Stimulated activated CD8-positive, alpha-beta memory T cell treated with anti-CD3 and anti-CD28 coated beads, Interleukin-4, amount 100 ng/mL, for 48 hours (primary cell): ENCODE results near the gene FOXK1.

ENCODE experiments used
- DNase-seq: peaks from one replicate; pipeline ENCODE4 v3.0.0-alpha.2; 2020

Gene FOXK1

DNA sequence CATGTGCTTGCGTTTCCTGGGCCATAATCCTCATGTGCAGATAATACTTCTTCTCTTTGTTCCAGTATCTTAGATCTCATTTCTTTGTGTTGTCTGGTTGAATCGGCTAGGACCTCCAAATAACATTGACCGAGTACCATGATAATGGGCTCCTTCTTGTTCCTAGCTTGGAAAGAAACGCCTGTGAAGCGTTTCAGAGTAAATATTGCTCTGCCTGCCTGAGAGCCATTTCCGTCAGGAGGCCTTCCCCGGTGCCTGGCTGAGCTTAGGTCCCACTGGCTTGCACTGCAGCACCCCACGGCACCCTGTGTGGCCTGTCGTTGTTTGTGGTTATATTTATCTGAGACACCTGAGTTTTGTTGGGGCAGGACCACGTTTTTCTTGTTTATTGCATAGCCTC is 17.7 kb downstream of the FOXK1 start:
- no peak for DNase-seq

DNA sequence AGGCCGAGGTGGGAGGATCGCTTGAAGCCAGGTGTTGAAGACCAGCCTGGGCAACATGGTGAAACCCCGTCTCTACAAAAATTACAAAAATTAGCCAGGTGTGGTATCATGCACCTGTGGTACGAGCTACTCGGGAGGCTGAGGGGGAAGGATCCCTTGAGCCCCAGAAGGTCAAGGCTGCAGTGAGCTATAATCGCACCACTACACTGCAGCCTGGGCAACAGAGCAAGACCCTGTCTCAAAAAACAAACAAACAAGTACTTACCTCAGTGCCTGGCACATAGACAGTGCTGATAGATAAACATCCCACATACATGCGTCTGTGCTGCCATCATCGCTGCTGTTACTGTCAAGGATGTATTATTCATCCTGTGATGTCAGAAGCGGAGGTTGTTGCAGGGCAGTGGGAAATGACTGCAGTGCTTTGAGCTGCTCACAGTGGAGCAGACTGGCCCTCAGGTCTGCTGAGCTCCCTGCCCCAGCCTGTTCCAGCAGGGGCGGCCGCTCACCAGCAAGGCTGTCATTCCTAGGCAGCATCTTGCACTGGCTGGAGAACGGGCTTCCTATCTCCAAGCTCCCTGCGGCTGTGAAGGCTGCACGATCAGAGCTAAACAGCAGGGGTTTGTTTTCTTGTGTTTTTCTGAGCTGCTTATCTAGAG is 18.6 kb downstream of the FOXK1 start:
- no peak for DNase-seq

DNA sequence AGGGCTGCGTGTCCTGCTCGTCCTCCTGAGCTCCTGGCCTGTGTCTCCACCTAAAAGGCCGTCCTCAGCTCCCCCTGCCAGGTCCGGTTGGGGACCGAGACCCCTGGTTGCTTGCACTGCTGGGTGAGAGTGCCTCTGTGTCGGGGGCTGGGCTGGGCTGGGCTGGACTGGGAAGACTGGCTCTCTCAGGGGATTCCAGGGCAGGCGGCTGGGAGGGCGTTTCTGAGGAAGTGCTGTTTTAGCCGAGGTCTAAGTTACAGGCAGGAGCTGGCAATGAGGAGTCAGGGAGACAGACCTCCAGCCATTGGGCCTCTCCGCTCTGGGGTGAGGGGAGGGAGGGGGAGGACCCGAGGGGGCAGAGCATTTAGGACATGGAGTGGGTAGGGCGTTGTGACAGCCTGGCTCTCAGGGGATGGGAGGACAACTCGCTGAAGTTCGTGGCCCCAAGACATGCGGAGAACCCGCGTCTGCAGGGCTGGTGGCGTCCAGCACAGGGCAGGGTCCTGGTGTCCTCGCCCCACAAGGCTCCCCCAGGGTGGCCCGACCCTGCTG is 20.9 kb downstream of the FOXK1 start:
- no peak for DNase-seq

DNA sequence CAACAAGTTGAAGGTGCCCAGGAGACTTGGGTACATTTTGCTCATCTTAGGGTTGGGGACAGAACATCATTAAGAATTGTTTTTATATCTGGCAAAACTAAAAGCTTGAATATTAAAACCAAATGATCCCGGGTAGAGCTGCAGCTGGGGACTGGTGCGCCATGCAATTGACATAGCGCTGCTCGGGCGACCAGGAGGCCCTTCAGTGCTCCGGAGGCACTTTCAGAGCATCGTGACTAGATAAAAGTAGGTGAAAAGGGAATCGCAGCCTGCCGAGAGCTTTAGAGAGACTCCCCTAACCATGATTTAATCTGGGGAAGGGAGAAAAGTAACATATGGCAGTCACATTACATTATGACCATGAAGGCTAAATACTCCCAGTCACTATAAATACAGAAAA is 21.4 kb downstream of the FOXK1 start:
- no peak for DNase-seq

DNA sequence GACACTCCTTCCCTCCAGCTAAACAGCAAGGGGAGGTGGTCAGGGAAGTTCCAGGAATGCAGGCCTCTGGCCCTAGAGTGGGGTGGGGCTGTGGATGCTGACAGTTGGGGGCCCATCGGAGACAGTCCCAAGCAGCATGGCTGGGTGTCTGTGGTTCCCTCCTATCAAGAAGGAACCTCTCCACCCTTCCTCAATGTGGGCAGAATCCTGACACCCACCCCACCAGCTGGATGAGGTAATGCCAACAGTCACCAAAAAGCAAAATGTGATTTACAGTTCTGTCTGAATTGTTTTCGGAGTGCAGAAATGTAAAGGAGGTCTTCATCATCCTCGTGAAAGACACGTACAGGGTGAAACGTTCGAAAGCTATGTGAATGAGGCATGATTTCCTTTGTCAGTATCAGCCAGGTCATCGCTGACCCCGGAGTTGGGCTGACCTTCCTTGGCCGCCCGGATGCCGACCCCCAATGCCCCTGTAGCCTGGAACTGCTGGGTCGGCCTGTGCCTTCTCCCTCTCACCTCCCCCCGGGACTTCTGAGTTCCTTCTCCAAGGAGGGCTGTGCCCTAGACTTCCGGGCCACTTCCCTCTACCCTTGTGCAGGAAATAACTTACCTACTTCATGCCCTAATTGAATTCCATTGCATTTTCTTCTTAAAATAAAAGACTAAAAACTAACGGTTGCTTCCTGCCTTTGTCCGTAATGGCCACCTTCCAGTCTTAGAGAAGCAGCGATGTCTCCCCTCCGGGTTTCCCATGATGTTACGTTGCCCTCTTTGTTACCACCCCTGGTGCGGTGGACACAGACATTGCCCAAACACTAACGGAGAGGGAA is 24.5 kb downstream of the FOXK1 start:
- DNase-seq, result no peak

DNA sequence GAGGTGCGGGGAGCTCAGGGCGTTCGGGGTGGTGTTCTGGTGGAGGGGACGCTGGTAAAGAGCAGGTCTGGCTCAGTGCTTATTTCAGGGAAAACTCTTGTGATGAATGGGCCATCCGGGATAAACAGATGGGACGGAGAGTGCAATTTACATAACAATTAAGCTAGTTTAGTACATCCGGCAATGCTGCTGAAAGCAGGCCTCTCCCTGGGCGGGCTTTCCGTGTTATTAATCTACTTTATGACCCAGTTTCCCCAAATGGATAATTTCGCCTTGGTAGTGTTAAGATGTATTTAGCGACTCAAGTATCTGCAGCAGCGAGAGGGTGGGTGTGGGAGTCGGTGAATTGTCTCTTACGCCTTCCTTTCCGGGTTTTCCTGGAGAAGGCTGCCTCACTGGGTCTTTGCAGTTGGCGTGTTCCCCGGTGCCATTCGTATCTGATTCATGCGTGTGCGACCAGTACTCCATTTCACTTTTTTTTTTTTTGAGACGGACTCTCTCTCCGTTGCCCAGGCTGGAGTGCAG is 25.2 kb downstream of the FOXK1 start:
- no peak for DNase-seq

DNA sequence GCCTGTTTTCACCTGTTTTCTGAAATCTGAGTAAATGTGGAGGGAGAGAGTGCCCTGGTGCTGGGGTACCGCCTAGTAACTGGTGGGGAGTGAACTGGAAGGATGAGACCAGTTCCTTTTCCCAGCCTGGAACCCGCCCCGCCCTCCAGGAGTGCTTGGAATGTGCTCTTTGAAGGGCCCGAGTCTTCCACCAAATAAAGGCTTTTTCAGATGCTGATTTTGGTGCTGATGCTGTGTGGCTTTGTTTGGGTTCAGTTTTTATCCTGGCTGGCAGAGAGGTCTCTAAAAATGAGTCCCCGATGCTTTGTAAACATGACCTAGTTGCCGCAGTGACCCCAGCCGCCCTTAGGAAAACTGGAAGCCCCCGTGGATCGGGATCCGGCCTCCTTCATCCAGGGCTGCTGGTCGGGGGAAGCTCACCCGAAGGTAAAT is 25.9 kb downstream of the FOXK1 start:
- DNase-seq, result no peak

DNA sequence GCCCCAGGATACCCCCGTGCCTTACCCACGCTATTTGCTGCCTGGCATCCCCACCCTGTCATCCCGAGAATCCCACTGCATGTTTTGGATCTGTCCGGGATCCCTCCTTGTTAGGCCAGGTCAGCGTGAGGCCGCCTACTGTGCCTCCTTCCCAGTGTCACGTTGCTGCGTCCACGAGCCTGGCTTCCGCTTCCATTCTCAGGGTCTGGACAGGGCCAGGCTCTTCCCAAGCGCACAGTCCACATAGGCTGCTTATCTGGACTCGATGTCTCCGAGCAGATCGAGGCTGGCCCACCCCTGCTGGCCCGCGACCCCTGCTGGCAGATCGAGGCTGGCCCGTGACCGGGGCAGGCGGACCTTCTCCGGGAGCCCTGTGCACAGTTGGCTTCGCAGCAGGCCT is 27.1 kb downstream of the FOXK1 start:
- no peak for DNase-seq

DNA sequence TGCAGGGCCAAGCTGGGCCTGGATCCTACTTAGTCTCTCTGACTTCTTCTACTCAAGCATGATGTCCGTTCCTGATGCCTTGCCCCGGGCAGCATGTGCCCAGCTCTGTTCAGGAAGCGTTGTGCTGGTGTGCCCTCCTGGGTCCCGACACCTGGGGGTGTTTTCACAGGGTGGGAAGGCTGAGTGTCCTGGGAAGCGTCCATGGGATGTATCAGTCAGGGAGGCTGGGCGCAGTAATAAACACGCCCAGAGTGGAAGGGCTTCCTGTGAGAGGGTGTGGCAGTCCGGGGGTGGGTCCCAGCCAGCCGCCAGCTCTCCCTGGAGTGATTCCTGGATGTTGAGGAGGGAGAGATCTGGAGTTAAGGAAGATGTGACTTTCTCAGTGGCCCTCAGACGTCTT is 29.0 kb downstream of the FOXK1 start:
- DNase-seq, result no peak

DNA sequence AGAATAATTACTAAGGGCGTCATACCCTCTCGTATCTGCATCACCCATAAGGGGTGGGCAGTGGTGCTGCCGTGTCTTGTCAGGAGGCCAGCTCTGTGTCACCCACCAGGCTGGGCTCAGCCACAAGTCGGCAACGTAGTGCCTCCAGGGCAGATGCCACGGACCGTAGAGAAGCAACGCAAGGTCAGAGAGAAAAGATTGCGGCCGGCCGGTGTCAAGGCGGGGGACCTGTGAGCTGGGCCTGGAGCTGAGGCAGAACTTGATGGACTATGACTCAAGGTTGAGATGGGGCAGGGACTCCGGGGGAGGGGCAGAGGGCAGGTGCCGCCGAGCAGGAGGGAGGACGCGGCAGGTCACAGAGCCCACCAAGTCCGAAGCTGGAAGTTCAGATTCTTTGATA is 29.5 kb downstream of the FOXK1 start:
- DNase-seq, result no peak

DNA sequence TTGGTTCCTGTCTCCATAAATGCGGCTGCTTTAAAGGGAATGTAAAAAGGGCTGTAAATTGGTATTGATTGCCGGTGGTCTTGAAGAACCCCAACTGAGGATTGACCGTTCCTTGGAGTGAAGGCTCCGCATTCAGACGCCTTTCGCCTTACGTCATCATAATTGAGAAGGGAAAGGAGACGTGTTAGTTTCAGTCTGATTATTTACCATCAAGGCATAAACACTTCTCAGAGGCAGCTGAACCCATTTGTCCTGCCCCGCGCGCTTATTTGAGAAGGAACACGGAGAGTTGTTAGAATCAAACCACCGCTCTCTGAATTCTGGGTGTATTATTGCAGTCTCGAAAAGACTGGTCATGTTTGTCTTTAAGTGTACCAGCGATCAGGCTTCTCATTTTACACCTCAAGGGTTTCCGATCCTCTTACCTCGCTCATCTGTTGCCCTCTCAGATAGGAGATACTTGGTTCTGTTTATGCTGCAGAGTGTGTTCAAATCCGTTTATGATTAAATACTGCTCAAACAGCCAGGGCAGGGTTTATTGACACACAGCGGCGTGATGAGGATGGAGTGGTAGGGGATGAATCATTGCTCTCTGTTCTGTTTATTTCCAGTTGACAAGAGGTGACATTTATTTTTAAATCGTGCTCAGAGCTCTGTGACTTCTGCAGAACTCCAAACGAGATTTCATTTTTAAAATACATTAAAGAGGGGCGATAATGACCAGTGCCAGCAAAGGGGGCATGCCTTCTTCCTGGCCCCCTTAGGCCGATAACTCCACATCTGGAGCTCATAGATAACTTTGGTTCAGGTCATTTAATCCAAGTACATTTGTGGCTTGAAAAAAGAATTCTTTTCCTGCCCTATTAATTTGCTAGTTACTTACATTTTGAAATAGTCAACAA is 30.4 kb downstream of the FOXK1 start:
- no peak for DNase-seq

DNA sequence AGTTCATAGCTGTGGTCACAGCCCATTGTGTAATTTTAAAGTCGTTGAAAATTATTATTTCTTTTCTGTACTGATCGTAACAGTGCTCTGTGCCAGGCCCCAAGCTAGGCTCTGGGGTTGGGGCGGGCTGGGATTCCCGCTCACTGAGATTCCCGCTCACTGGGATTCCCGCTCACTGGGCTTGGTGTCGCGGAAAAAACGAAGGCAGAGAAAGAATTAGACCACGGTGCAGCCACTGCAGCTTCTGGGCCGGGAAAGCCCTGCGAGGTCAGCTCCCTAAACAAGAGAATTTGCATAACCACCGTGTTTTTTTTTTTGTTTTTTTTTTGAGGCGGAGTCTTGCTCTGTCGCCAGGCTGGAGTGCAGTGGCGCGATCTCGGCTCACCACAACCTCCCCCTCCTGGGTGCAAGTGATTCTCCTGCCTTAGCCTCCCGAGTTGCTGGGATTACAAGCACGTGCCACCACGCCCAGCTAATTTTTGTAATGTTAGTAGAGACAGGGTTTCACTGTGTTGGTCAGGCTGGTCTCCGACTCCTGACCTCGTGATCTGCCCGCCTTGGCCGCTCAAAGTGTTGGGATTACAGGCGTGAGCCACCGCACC is 31.2 kb downstream of the FOXK1 start:
- DNase-seq, result no peak

DNA sequence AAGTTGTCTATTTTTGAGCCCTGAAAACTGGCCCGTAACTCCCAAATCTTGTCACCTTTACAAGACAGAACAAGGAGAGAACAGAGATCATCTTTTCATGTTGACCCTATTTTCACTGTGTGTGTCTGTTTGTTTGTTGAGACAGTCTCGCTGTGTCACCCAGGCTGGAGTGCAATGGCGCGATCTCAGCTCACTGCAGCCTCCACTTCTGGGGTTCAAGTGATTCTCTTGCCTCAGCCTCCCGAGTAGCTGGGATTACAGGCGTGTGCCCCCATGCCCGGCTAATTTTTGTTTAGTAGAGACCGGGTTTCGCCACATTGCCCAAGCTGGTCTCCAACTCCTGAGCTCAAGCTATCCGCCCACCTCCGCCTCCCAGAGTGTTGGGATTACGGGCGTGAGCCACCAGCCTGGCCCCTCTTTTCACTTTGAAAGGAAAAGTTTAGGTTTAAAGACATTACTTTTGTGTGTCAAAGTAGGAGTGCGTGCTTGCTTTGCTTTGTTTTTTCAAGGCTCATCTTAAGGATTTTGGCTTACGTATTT is 32.1 kb downstream of the FOXK1 start:
- DNase-seq, result no peak

DNA sequence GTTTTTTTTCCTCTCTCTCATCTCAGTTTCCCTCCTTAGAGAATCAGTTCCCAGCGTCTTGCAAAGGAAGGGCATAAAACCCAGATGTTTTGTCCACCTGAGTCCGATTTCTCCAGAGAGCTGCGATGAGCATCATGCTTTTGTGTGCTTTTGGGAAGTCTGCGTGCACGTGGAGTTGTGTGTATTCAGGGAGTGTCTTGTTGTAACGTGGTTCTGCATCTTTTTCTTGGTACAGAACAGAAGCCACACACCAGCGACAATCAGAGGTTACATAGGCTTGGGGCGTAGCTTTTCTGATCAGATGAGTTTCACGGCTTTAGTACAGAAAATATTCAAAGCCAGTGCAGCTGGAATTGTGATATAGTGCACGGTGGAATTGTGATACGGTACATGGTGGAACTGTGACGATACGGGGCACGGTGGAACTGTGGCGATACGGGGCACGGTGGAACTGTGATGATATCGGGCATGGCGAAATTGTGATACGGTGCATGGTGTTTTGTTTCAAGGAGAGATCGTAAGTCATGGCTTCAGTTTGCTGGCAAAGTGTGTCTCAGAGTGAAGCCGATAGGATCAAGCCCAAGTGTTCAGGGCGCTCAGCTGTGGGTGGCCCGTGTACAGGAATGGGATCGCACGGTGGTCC is 32.8 kb downstream of the FOXK1 start:
- DNase-seq, result no peak

DNA sequence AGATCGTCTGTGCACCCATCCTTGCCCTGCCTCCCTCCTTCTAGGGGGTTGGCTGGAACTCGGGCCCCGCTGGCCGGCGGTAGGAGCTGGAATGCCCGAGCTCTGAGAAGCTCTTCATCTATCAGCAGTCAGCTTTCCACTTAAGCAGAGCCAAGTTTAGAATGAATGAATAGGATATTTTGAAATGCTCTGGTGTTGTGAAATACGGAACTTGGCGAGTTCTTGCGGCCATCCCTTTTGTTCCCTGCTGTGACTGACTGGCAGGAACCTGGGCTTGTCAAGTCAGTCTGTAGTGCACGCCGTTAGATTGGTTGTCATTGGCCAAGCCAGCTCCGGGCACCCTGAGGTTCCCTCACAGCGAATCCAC is 33.3 kb downstream of the FOXK1 start:
- no peak for DNase-seq

DNA sequence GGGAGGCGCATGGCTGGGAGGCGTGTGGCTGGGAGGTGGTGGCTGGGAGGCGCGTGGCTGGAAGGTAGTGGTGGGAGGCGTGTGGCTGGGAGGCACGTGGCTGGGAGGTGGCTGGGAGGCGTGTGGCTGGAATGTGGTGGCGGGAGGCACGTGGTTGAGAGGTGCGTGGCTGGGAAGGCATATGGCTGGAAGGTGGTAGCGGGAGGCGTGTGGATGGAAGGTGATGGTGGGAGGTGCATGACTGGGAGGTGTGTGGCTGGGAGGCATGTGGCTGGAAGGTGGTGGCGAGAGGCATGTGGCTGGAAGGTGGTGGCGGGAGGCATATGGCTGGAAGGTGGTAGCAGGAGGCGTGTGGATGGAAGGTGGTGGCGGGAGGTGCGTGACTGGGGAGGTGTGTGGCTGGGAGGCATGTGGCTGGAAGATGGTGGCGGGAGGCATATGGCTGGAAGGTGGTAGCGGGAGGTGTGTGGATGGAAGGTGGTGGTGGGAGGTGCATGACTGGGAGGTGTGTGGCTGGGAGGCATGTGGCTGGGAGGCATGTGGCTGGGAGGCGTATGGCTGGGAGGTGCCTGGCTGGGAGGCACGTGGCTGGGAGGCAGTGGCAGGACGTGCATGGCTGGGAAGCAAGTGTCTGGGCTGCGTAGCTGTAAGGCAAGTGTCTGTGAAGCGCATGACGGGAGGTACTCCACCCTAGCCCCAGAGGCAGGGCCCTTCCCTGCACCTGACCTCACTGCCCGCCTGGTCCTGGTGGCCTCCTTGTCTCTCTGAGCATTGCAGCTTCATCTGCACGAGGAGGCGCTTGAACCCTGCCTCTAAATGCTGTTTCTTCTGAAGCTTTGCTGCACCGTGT is 35.1 kb downstream of the FOXK1 start:
- DNase-seq, result no peak

DNA sequence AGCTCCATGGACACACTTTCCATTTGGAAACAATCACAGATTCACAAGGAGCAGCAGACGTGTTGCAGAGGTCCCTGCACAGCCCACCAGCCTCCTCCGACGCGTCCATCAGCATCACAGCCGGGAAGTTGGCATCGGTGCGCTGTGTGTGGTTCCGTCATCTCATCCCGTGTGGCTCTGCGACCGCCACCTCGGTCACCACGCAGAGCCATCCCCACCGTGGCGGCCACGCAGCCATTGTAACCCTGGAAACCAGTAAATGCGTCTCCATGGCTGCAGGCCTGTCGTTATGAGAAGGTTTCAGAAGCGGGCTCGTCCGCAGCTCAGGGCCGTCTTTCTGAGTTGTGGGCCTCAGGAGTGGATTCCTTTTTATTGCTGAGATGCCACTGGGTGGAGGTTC is 36.0 kb downstream of the FOXK1 start:
- DNase-seq, result no peak

DNA sequence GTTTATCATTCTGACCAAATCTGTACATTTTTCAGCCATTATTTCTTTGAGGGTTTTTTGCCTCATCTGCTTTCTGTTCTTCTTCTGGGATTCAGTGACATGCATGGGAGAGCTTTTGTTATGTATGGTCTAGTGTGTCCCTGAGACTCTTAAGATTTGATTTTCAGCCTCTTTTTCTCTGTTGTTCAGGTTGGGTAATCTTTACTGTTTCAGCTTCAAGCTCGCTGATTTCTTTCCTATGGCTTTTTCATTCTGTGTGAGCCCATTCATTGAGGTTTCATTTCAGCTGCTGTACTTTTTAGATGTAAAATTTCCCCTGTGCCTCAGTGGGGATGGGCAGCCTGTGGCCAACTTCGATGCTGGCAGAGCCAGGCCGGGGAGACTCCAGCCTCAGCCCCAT is 38.1 kb downstream of the FOXK1 start:
- no peak for DNase-seq

DNA sequence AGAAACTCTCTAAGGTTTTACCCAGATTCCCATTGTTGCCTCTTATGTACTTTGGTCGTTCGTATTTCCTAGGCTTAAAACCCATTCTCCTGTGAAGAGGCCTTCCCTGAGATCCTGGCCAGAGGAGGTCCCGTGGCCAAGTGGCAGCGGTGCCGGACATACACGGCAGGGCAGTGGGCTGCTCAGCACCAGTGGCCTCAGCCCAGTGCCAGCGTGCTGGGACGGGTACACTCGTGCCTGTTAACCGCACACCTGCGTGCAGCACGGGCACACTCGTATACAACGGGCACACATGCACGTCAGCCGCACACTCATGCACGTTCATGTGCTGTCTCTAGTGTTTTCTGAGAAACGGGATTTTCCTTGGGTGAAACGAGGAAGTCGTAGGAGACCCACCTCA is 40.2 kb downstream of the FOXK1 start:
- DNase-seq, result no peak

DNA sequence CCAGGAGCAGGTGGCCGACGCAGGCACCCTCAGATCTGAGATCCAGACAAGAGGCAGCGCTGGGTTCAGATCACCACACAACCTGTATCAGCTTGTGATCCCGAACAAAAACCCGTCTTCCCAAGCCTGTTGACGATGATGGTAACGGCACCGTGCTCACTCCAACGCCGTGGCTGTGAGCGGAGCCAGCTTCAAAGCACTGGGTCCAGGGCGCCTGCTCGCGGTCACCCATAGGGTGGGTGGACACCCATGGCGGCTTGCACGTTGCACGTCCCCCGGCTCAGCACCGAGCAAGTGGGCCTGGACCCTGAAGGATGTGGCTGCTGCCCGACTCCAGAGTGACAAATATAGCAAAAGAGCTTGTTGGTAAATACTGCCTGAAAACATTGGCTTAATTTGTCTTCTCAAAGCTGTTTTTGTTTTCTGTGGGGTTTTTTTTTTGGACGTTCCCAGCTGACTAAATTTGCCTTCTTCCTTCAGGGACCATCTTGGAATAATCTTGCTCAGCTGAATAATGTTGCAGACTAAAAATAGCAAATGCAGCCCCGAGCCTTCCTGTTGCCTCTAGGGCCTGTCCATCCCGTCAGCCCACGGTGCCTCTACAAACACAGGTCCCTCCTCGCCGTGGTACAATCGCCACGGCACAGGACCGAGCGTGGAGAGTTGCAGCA is 41.0 kb downstream of the FOXK1 start:
- no peak for DNase-seq
